B cell (primary cell): Measurements from ENCODE around the gene ABCD3. TPM values are rescaled to one million over a fixed set of nuclear protein-coding genes. Genes with fewer than 3 reads are reported as not detected.

ENCODE experiments used
- ATAC-seq: fragments of 200-7000 bp; cut with Tn5 transposase; one replicate; pipeline ENCODE4 v1.10.0; 2021; ENCODE audit warnings: low read depth, mild to moderate bottlenecking, moderate number of reproducible peaks, moderate library complexity
- CTCF ChIA-PET: fragments of 350-600 bp; sonication (Branson Sonifier 250); formaldehyde crosslinking; loops from one replicate; lab custom pipeline; 2021; ENCODE audit warnings: antibody characterized with exemption, inconsistent platforms; lab: Charles Lee
- POLR2A ChIA-PET: fragments of 350-600 bp; sonication (Branson Sonifier 250); formaldehyde crosslinking; loops from one replicate; lab custom pipeline; 2021; ENCODE audit warnings: antibody characterized with exemption; lab: Charles Lee
- DNase-seq: peaks from one replicate; pipeline ENCODE4 v3.0.0; 2013
- H2AFZ ChIP-seq: 2 replicates; pipeline ENCODE4 v1.6.1; 2012; ENCODE audit warnings: mild to moderate bottlenecking, low read depth, low read length; ENCODE audit not compliant: insufficient read depth, poor library complexity, severe bottlenecking
- H3K27ac ChIP-seq, 2 donors: 1 replicate in 1 of 2; 2 replicates in 1 of 2; pipeline ENCODE4 v1.5.1; 2012 to 2013; ENCODE audit warnings: low read length in 2 of 2, mild to moderate bottlenecking in 2 of 2, moderate library complexity in 1 of 2
- H3K27me3 ChIP-seq, 4 experiments: fragments of 200-600 bp in 1 of 4; sonication (generic) in 1 of 4; replicated peaks in 1 of 4; 1 replicate in 2 of 4; 2 replicates in 2 of 4; pipeline versions ENCODE4 v1.6.1 to v1.7.0; 2013 to 2016; ENCODE audit warnings: low read length in 3 of 4, mild to moderate bottlenecking in 2 of 4, mixed read lengths in 1 of 4, moderate library complexity in 1 of 4; ENCODE audit not compliant: insufficient read depth in 4 of 4, control insufficient read depth in 3 of 4; ENCODE audit errors: control extremely low read depth in 1 of 4
- H3K36me3 ChIP-seq, 2 experiments: replicated peaks in 1 of 2; 1 replicate in 1 of 2; 2 replicates in 1 of 2; pipeline versions ENCODE4 v1.6.1 to v1.7.1; 2013; ENCODE audit warnings: low read length in 1 of 2; ENCODE audit not compliant: insufficient read depth in 2 of 2, control insufficient read depth in 1 of 2; ENCODE audit errors: control extremely low read depth in 1 of 2, extremely low read depth in 1 of 2
- H3K4me1 ChIP-seq, 2 donors: fragments of 200-600 bp in 1 of 2; sonication (generic) in 1 of 2; 1 replicate in 1 of 2; 2 replicates in 1 of 2; pipeline versions ENCODE4 v1.5.1 to v1.6.1; 2013 to 2017; ENCODE audit warnings: low read length in 2 of 2; ENCODE audit not compliant: control insufficient read depth in 2 of 2, insufficient read depth in 2 of 2
- H3K4me2 ChIP-seq: replicated peaks from 2 replicates; pipeline ENCODE3; 2012; ENCODE audit warnings: mild to moderate bottlenecking, low read depth, low read length; ENCODE audit not compliant: poor library complexity, severe bottlenecking
- H3K4me3 ChIP-seq, 5 experiments: fragments of 200-600 bp in 1 of 5; sonication (generic) in 1 of 5; 1 replicate in 3 of 5; 2 replicates in 2 of 5; pipeline versions ENCODE4 v1.5.1 to v1.7.0; 2011 to 2016; ENCODE audit warnings: low read length in 4 of 5, mild to moderate bottlenecking in 4 of 5, low read depth in 2 of 5, control low read depth in 1 of 5, moderate library complexity in 1 of 5; ENCODE audit not compliant: insufficient read depth in 1 of 5; ENCODE audit errors: control extremely low read depth in 1 of 5, extremely low read depth in 1 of 5
- H3K79me2 ChIP-seq: fragments of 200-600 bp; sonication (generic); one replicate; pipeline ENCODE4 v1.6.0; 2016; ENCODE audit warnings: low read length; ENCODE audit not compliant: control insufficient read depth, insufficient read depth
- H3K9ac ChIP-seq: fragments of 200-600 bp; sonication (generic); 2 replicates; pipeline ENCODE4 v1.6.1; 2017; ENCODE audit warnings: mild to moderate bottlenecking, low read length, moderate library complexity
- H3K9me3 ChIP-seq, 3 donors: one replicate each; pipeline versions ENCODE4 v1.6.1 to v1.7.1; 2013; ENCODE audit warnings: low read length in 2 of 3; ENCODE audit not compliant: control insufficient read depth in 2 of 3, insufficient read depth in 1 of 3; ENCODE audit errors: control extremely low read depth in 1 of 3
- H4K20me1 ChIP-seq: 2 replicates; pipeline ENCODE4 v1.6.0; 2012; ENCODE audit warnings: mild to moderate bottlenecking, low read length; ENCODE audit not compliant: insufficient read depth, control insufficient read depth, poor library complexity, severe bottlenecking
- H3K27ac Mint-ChIP-seq: one replicate; pipeline ENCODE4 v1.8.0; 2021; ENCODE audit warnings: mixed read lengths
- H3K27me3 Mint-ChIP-seq: one replicate; pipeline ENCODE4 v1.8.0; 2021; ENCODE audit warnings: mixed read lengths
- H3K4me1 Mint-ChIP-seq: one replicate; pipeline ENCODE4 v1.8.0; 2021; ENCODE audit warnings: mixed read lengths
- H3K4me3 Mint-ChIP-seq: one replicate; pipeline ENCODE4 v1.8.0; 2021; ENCODE audit warnings: mixed read lengths
- H3K9me3 Mint-ChIP-seq: one replicate; pipeline ENCODE4 v1.8.0; 2022; ENCODE audit warnings: mixed read lengths; ENCODE audit not compliant: insufficient read depth
- EZH2 ChIP-seq: IDR thresholded peaks from 2 replicates; pipeline ENCODE4 v1.6.1; 2012; ENCODE audit warnings: borderline replicate concordance, low read depth, mild to moderate bottlenecking, moderate library complexity, low read length; ENCODE audit not compliant: insufficient read depth, poor library complexity, severe bottlenecking
- WGBS: methylation state at CpG from one replicate; pipeline ENCODE4 v1.1.5; 2013; ENCODE audit warnings: missing lambda C conversion rate; ENCODE audit not compliant: insufficient coverage; 5-methylcytosine and 5-hydroxymethylcytosine counted together
- intact Hi-C: fragments of 100-400 bp; cut with micrococcal nuclease; formaldehyde crosslinking; loops from one replicate; pipeline ENCODE4 v1.10.0; 2022
- polyA plus RNA-seq: library from polyadenylated mRNA; depleted of rRNA; stranded (reverse); fragments of >200 nt; gene quantifications from 2 replicates; pipeline ENCODE4 v1.2.3, GENCODE V29; 2012
- total RNA-seq, 2 donors: library from RNA; stranded (reverse); fragments of 120-200 nt in 1 of 2; gene quantifications; 1 replicate in 1 of 2; 2 replicates in 1 of 2; pipeline versions ENCODE4 v1.2.3 to v1.2.4, GENCODE V29; 2013 to 2022
- TF ChIP-seq, protein P1 (sequence below): fragments of 200-600 bp; IDR thresholded peaks from one replicate; pipeline ENCODE4 v1.8.0; 2022; ENCODE audit warnings: antibody characterized with exemption, mild to moderate bottlenecking

Gene ABCD3
- total and polyA plus RNA-seq, 2 donors (not counting 1 experiment from before 2014, with no cell fraction given): 4.0 to 19.4 TPM

DNA sequence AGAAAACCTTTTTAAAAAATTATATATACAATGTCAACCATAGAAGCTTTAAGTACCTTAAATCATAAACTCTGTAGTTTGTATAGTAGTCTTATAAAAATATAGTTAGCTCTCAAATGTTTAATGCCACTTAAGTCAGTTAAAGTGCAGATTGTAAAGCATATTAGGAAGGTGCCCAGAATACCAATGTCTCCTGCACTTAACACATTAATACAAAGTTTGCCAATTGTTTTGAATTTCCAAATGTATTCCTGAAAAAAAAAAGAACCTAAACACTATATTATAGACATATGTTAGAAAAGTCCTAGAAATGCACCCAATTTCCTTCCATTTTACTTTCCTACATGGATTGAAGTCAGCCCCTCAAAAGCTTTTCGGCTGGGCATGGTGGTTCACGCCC lies 111.2 kb downstream of the ABCD3 start:
- peaks cover 7% of the 10 kb centered on the region for H3K27me3 Mint-ChIP-seq
- Histone ChIP-seq H3K9me3 (no peaks in the 10 kb centered on the region), H3K27me3 (no peaks in the 10 kb centered on the region), H3K27ac (no peak overlapping the region), H3K4me3 (no peak overlapping the region), H3K4me1 (no peaks in the 10 kb centered on the region), H3K9ac (no peak overlapping the region), H3K4me2 (no peak overlapping the region), H3K36me3 (no peaks in the 10 kb centered on the region), H2AFZ (no peak overlapping the region), H4K20me1 (no peaks in the 10 kb centered on the region), H3K79me2 (no peaks in the 10 kb centered on the region)
- no peak for DNase-seq
- TF ChIP-seq, protein P1, sequence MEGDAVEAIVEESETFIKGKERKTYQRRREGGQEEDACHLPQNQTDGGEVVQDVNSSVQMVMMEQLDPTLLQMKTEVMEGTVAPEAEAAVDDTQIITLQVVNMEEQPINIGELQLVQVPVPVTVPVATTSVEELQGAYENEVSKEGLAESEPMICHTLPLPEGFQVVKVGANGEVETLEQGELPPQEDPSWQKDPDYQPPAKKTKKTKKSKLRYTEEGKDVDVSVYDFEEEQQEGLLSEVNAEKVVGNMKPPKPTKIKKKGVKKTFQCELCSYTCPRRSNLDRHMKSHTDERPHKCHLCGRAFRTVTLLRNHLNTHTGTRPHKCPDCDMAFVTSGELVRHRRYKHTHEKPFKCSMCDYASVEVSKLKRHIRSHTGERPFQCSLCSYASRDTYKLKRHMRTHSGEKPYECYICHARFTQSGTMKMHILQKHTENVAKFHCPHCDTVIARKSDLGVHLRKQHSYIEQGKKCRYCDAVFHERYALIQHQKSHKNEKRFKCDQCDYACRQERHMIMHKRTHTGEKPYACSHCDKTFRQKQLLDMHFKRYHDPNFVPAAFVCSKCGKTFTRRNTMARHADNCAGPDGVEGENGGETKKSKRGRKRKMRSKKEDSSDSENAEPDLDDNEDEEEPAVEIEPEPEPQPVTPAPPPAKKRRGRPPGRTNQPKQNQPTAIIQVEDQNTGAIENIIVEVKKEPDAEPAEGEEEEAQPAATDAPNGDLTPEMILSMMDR: no peak
- TF ChIP-seq EZH2: no peak
- intact Hi-C loops: no loop called here
- H3K27ac Mint-ChIP-seq: no peak overlapping the region
- 100% methylated on average over 1 of the region's 2 CpGs for WGBS
- CTCF ChIA-PET: no interaction called here
- H3K4me3 Mint-ChIP-seq: no peak overlapping the region
- POLR2A ChIA-PET: no interaction called here
- no peaks in the 10 kb centered on the region for H3K9me3 Mint-ChIP-seq
- H3K4me1 Mint-ChIP-seq: no peaks in the 10 kb centered on the region
- ATAC-seq: no peak

DNA sequence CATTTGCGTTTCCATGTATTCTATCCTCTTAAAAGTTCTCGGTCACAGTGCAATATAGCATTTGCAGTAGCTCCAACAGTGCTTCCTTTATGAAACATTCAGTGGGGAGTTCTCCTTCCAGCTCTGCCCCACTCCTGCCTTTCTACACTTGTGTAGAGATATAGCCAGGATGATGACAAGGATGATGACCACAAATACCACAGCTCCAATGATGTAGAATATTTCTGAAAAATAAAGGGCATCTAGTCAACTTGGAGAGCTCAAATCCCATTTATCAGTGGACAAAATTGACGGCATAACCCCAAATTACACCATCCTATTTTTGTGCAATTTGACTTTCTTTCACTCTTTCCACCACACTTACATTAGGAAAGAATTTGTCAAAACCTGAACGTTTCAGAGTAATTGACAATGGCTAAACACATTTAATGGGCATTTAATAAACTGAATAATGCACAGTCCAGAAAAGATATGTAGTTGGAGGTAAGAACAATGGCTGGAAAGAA lies 112.2 kb downstream of the ABCD3 start:
- no peaks in the 10 kb centered on the region for H3K9me3 Mint-ChIP-seq
- TF ChIP-seq, protein P1: no peak
- no peak for TF ChIP-seq EZH2
- WGBS: 89% methylated on average over 3 of the region's 4 CpGs
- Histone ChIP-seq H3K4me3 (no peak overlapping the region), H3K9me3 (no peaks in the 10 kb centered on the region), H4K20me1 (no peaks in the 10 kb centered on the region), H3K36me3 (no peaks in the 10 kb centered on the region), H2AFZ (no peak overlapping the region), H3K4me1 (no peaks in the 10 kb centered on the region), H3K9ac (no peak overlapping the region), H3K4me2 (no peak overlapping the region), H3K27me3 (no peaks in the 10 kb centered on the region), H3K79me2 (no peaks in the 10 kb centered on the region), H3K27ac (no peak overlapping the region)
- no peak overlapping the region for H3K27ac Mint-ChIP-seq
- ATAC-seq (no peak), DNase-seq (no peak)
- H3K4me1 Mint-ChIP-seq: no peaks in the 10 kb centered on the region
- CTCF ChIA-PET: no interaction called here
- peaks cover 3% of the 10 kb centered on the region for H3K27me3 Mint-ChIP-seq
- intact Hi-C loops: no loop called here
- POLR2A ChIA-PET: no interaction called here
- no peak overlapping the region for H3K4me3 Mint-ChIP-seq
